IMR-90 (cell line): ENCODE results near the gene ASB3. TPM values are rescaled to one million over a fixed set of nuclear protein-coding genes. Genes with fewer than 3 reads are reported as not detected.

ENCODE experiments used
- ATAC-seq: fragments of 200-7000 bp; cut with Tn5 transposase; 2 replicates; pipeline ENCODE4 v1.9.1; 2020; ENCODE audit warnings: low read depth, mild to moderate bottlenecking, moderate library complexity
- BruUV-seq: library from RNA; stranded (reverse); fragments of 400-500 nt; replicated peaks from 2 replicates; lab custom pipeline; 2021; lab: Mats Ljungman, UMichigan
- CTCF ChIA-PET: fragments of 300-600 bp; formaldehyde crosslinking; extraction: SDS; loops from one replicate; lab custom pipeline; 2021; ENCODE audit warnings: antibody characterized with exemption; lab: Yijun Ruan, JAX
- POLR2A ChIA-PET: fragments of 300-600 bp; sonication (Branson Sonifier 250); formaldehyde crosslinking; loops from one replicate; lab custom pipeline; 2022; ENCODE audit warnings: antibody characterized with exemption; ENCODE audit not compliant: unreplicated experiment; lab: Charles Lee
- DNase-seq: peaks from one replicate; pipeline ENCODE4 v3.0.0; 2013
- H2AFZ ChIP-seq: replicated peaks from 2 replicates; pipeline ENCODE3; 2013; ENCODE audit warnings: low read length, mild to moderate bottlenecking; ENCODE audit not compliant: poor library complexity
- H2AK5ac ChIP-seq: 2 replicates; pipeline ENCODE4 v1.6.1; 2013; ENCODE audit warnings: low read depth, low read length, inconsistent platforms
- H2AK9ac ChIP-seq: replicated peaks from 2 replicates; pipeline ENCODE3; 2013; ENCODE audit warnings: mild to moderate bottlenecking, low read depth, low read length, moderate library complexity; ENCODE audit not compliant: poor library complexity
- H2BK120ac ChIP-seq: 2 replicates; pipeline ENCODE4 v1.6.1; 2013; ENCODE audit warnings: low read depth, low read length, inconsistent platforms
- H2BK15ac ChIP-seq: 3 replicates; pipeline ENCODE4 v1.6.1; 2013; ENCODE audit warnings: low read depth, low read length, inconsistent platforms
- H2BK20ac ChIP-seq: 2 replicates; pipeline ENCODE4 v1.6.1; 2013; ENCODE audit warnings: low read depth, mild to moderate bottlenecking, inconsistent platforms, low read length, moderate library complexity
- H2BK5ac ChIP-seq: 2 replicates; pipeline ENCODE4 v1.6.1; 2013; ENCODE audit warnings: mild to moderate bottlenecking, low read depth, low read length, inconsistent platforms; ENCODE audit not compliant: poor library complexity, severe bottlenecking
- H3K14ac ChIP-seq: replicated peaks from 2 replicates; pipeline ENCODE4 v1.6.1; 2013; ENCODE audit warnings: low read depth, low read length, inconsistent platforms
- H3K18ac ChIP-seq: 2 replicates; pipeline ENCODE4 v1.6.1; 2013; ENCODE audit warnings: low read depth, low read length, control low read depth
- H3K23ac ChIP-seq: 2 replicates; pipeline ENCODE4 v1.6.1; 2013; ENCODE audit warnings: low read depth, low read length, inconsistent platforms
- H3K27ac ChIP-seq: 2 replicates; pipeline ENCODE4 v1.5.1; 2013; ENCODE audit warnings: mild to moderate bottlenecking, control low read depth, low read length; ENCODE audit not compliant: insufficient read depth
- H3K27me3 ChIP-seq: 2 replicates; pipeline ENCODE4 v1.6.1; 2013; ENCODE audit warnings: low read length; ENCODE audit not compliant: control insufficient read depth, insufficient read depth
- H3K36me3 ChIP-seq: 2 replicates; pipeline ENCODE4 v1.6.1; 2013; ENCODE audit warnings: low read length, mixed read lengths; ENCODE audit not compliant: control insufficient read depth, insufficient read depth
- H3K4ac ChIP-seq: 2 replicates; pipeline ENCODE4 v1.6.1; 2013; ENCODE audit warnings: low read depth, low read length, inconsistent platforms
- H3K4me1 ChIP-seq: 2 replicates; pipeline ENCODE4 v1.6.1; 2013; ENCODE audit warnings: low read length, mixed read lengths; ENCODE audit not compliant: control insufficient read depth, insufficient read depth
- H3K4me2 ChIP-seq: 2 replicates; pipeline ENCODE4 v1.6.1; 2013; ENCODE audit warnings: low read depth, mild to moderate bottlenecking, control low read depth, low read length, moderate library complexity
- H3K4me3 ChIP-seq: 2 replicates; pipeline ENCODE4 v1.5.1; 2013; ENCODE audit warnings: low read depth, mild to moderate bottlenecking, control low read depth, low read length, moderate library complexity; ENCODE audit not compliant: insufficient read depth
- H3K56ac ChIP-seq: 2 replicates; pipeline ENCODE4 v1.6.1; 2013; ENCODE audit warnings: low read length, inconsistent platforms; ENCODE audit not compliant: insufficient read depth; ENCODE audit errors: extremely low read depth
- H3K79me1 ChIP-seq, 2 experiments: 2 replicates each; pipeline ENCODE4 v1.6.1; 2013; ENCODE audit warnings: low read length in 2 of 2, inconsistent platforms in 1 of 2, low read depth in 1 of 2
- H3K9ac ChIP-seq: 2 replicates; pipeline ENCODE4 v1.6.1; 2013; ENCODE audit warnings: low read depth, low read length, control low read depth
- H3K9me1 ChIP-seq: 2 replicates; pipeline ENCODE4 v1.6.1; 2013; ENCODE audit warnings: low read length, inconsistent platforms; ENCODE audit not compliant: insufficient read depth
- H3K9me3 ChIP-seq: 2 replicates; pipeline ENCODE4 v1.6.1; 2013; ENCODE audit warnings: low read length; ENCODE audit not compliant: control insufficient read depth, insufficient read depth
- H4K20me1 ChIP-seq: 2 replicates; pipeline ENCODE4 v1.6.1; 2013; ENCODE audit warnings: low read length, inconsistent platforms; ENCODE audit not compliant: insufficient read depth
- H4K5ac ChIP-seq: 2 replicates; pipeline ENCODE4 v1.6.1; 2013; ENCODE audit warnings: mild to moderate bottlenecking, low read depth, low read length, control low read depth
- H4K8ac ChIP-seq, 2 experiments: 2 replicates each; pipeline ENCODE4 v1.6.1; 2013; ENCODE audit warnings: low read depth in 2 of 2, low read length in 2 of 2, control low read depth in 1 of 2, inconsistent platforms in 1 of 2
- H4K91ac ChIP-seq: 2 replicates; pipeline ENCODE4 v1.6.1; 2013; ENCODE audit warnings: low read depth, low read length, inconsistent platforms; ENCODE audit not compliant: insufficient read depth
- MAZ ChIP-seq: IDR thresholded peaks from 2 replicates; pipeline ENCODE4 v1.6.1; 2012; ENCODE audit warnings: low read depth, mild to moderate bottlenecking, low read length, improper control_type of control experiment, moderate library complexity, borderline replicate concordance
- RAD21 ChIP-seq: IDR thresholded peaks from 2 replicates; pipeline ENCODE4 v1.6.1; 2012; ENCODE audit warnings: low read length, improper control_type of control experiment
- RFX5 ChIP-seq: IDR thresholded peaks from 2 replicates; pipeline ENCODE4 v1.8.0; 2012; ENCODE audit warnings: low read depth, mild to moderate bottlenecking, low read length, moderate library complexity
- WGBS, 2 experiments: methylation state at CpG; one replicate each; pipeline versions ENCODE4 v1.1.5 to v1.1.7; 2013; ENCODE audit warnings: missing lambda C conversion rate in 2 of 2; ENCODE audit not compliant: insufficient read length in 1 of 2; ENCODE audit errors: extremely low coverage in 2 of 2; 5-methylcytosine and 5-hydroxymethylcytosine counted together
- dilution Hi-C: fragments of 300-500 bp; cut with HindIII; formaldehyde crosslinking; loops from one replicate; pipeline ENCODE4 v1.14.3; 2018; ENCODE audit warnings: low sequenced_read_pairs; ENCODE audit not compliant: unreplicated experiment
- in situ Hi-C: fragments of 300-500 bp; cut with MboI; formaldehyde crosslinking; loops from 3 replicates; pipeline ENCODE4 v1.14.3; 2019; ENCODE audit warnings: low sequenced_read_pairs, inconsistent platforms, mixed read lengths
- intact Hi-C: fragments of 100-400 bp; cut with micrococcal nuclease; formaldehyde crosslinking; loops from 2 replicates; pipeline ENCODE4 v1.10.0; 2022
- polyA plus RNA-seq, 3 experiments: library from polyadenylated mRNA; depleted of rRNA; stranded (reverse); fragments of >200 nt; gene quantifications; 2 replicates each; pipeline ENCODE4 v1.2.3, GENCODE V29; 2012; ENCODE audit warnings: low replicate concordance in 1 of 3
- total RNA-seq: library from RNA; depleted of rRNA; stranded (reverse); fragments of >200 nt; gene quantifications from 2 replicates; pipeline ENCODE4 v1.2.3, GENCODE V29; 2012
- TF ChIP-seq, protein P1 (sequence below): fragments of 150-350 bp; IDR thresholded peaks from 2 replicates; pipeline ENCODE4 v1.6.1; 2017; ENCODE audit warnings: mild to moderate bottlenecking, antibody characterized with exemption, low read length, low read depth

Gene ASB3
- total and polyA plus RNA-seq, 2 of the 4 experiments (the other 2 are of a cell fraction) = 19.2 to 36.2 TPM

DNA sequence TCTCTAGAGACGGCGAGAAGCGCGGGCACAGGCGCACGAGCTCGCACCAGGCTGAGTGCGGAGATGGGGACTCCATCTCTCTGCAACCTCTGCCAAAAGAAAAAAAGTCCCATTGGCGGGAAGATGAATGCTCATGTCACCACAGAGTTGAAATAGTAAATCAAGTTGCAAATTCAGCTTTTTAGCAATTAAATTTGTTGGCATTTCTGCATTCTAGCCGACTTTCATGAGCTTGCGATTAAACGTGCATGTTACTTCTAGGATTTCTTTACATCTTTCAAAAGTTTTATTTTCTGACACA lies 18.6 kb downstream of the ASB3 start:
- no peak overlapping the region for H2BK15ac ChIP-seq
- H3K9me1 ChIP-seq = no peaks in the 10 kb centered on the region; the same call in 1 of the 2 replicates
- H2AK9ac ChIP-seq = no peak overlapping the region
- no peaks in the 10 kb centered on the region for H4K20me1 ChIP-seq
- H3K27me3 ChIP-seq = no peaks in the 10 kb centered on the region
- peak overlapping the region; percentile 58; the same call in 1 of the 2 replicates for H3K27ac ChIP-seq
- in situ Hi-C loops (no loop called here), intact Hi-C loops (no loop called here), dilution Hi-C loops (no loop called here)
- H2AK5ac ChIP-seq = no peak overlapping the region
- peak overlapping the region; percentile 29 to 62; a peak in 2 of 4 replicates for H4K8ac ChIP-seq
- H4K5ac ChIP-seq = no peak overlapping the region
- no peaks in the 10 kb centered on the region for H3K4me1 ChIP-seq
- no peak overlapping the region for H2BK20ac ChIP-seq
- ChIA-PET CTCF (interaction anchor here (0.6 kb wide), 1 partner anchor 14 kb away, joined by 5 read pairs; no protein-coding TSS in a partner anchor), POLR2A (interaction anchor here (0.5 to 0.7 kb wide), 2 partner anchors 48 to 896 kb away, joined by 3 to 5 read pairs; no protein-coding TSS in a partner anchor)
- TF ChIP-seq RAD21 (no peak), RFX5 (no peak), MAZ (no peak)
- TF ChIP-seq, protein P1, sequence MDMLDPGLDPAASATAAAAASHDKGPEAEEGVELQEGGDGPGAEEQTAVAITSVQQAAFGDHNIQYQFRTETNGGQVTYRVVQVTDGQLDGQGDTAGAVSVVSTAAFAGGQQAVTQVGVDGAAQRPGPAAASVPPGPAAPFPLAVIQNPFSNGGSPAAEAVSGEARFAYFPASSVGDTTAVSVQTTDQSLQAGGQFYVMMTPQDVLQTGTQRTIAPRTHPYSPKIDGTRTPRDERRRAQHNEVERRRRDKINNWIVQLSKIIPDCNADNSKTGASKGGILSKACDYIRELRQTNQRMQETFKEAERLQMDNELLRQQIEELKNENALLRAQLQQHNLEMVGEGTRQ = no peak
- H3K14ac ChIP-seq = peak overlapping the region; percentile 14; the same call in 1 of the 2 replicates
- H3K4me3 ChIP-seq = peak overlapping the region; percentile 70
- peak overlapping the region; percentile 89 for H3K9ac ChIP-seq
- peak overlapping the region; percentile 98 for H2AFZ ChIP-seq
- no peak overlapping the region for H3K18ac ChIP-seq
- DNase-seq (no peak), ATAC-seq (no peak; the same call in 1 of the 2 replicates)
- H3K36me3 ChIP-seq = peaks cover under 1% of the 10 kb centered on the region; the same call in 1 of the 2 replicates
- no TSS peak for BruUV-seq
- no CpG with 5 or more reads among the region's 12 CpGs for WGBS, 2 experiments
- no peak overlapping the region for H2BK120ac ChIP-seq
- no peak overlapping the region for H4K91ac ChIP-seq
- H3K4me2 ChIP-seq = peak overlapping the region; percentile 98
- H3K79me1 ChIP-seq = peaks cover 13 to 47% of the 10 kb centered on the region in 2 experiments
- no peaks in the 10 kb centered on the region for H3K9me3 ChIP-seq
- no peak overlapping the region for H2BK5ac ChIP-seq
- peak overlapping the region; percentile 29; the same call in 1 of the 2 replicates for H3K56ac ChIP-seq
- peak overlapping the region; percentile 45; the same call in 1 of the 2 replicates for H3K23ac ChIP-seq
- H3K4ac ChIP-seq = no peak overlapping the region
